HepG2 (cell line): ENCODE data around the gene LDLRAD4. TPM values are rescaled to one million over a fixed set of nuclear protein-coding genes. Genes with fewer than 3 reads are reported as not detected.

ENCODE experiments used
- ATAC-seq: fragments of 200-7000 bp; cut with Tn5 transposase; 3 replicates; pipeline ENCODE4 v1.9.1; 2020; ENCODE audit warnings: mild to moderate bottlenecking, moderate library complexity
- BruUV-seq: library from RNA; stranded (reverse); fragments of 400-500 nt; replicated peaks from 2 replicates; lab custom pipeline; 2021; lab: Mats Ljungman, UMichigan
- CTCF ChIA-PET: fragments of 300-600 bp; formaldehyde crosslinking; extraction: SDS; loops from one replicate; lab custom pipeline; 2021; ENCODE audit warnings: low total read pairs, inconsistent platforms, low intra/inter-chr PET ratio; lab: Yijun Ruan, JAX
- POLR2A ChIA-PET: fragments of 350-600 bp; sonication (Branson Sonifier 250); formaldehyde crosslinking; loops from one replicate; lab custom pipeline; 2020; ENCODE audit warnings: antibody characterized with exemption, inconsistent platforms; lab: Yijun Ruan, JAX
- DNase-seq: peaks from one replicate; pipeline ENCODE4 v3.0.0-alpha.2; 2015; ENCODE audit warnings: low spot score
- FAIRE-seq: peaks from 3 replicates; lab custom pipeline; 2011; peaks lifted over from hg19 to GRCh38; lab: Jason Lieb, UNC
- H2AFZ ChIP-seq: one replicate; pipeline ENCODE4 v1.6.1; 2011; ENCODE audit warnings: low read length, inconsistent platforms
- H3K27ac ChIP-seq: fragments of 300-600 bp; 3 replicates; pipeline ENCODE4 v1.8.0; 2011; ENCODE audit warnings: mixed run types, mild to moderate bottlenecking, mixed read lengths, low read length, inconsistent platforms; ENCODE audit not compliant: insufficient read depth; ENCODE audit errors: extremely low read length
- H3K27me3 ChIP-seq, 2 experiments: fragments of 200-600 bp in 1 of 2; 2 replicates in 1 of 2; 3 replicates in 1 of 2; pipeline versions ENCODE4 v1.6.0 to v1.8.0; 2011; ENCODE audit warnings: low read length in 2 of 2, mild to moderate bottlenecking in 2 of 2, moderate library complexity in 2 of 2, inconsistent platforms in 1 of 2; ENCODE audit not compliant: insufficient read depth in 2 of 2, control insufficient read depth in 1 of 2
- H3K36me3 ChIP-seq, 2 experiments: fragments of 200-600 bp in 1 of 2; replicated peaks in 1 of 2; 2 replicates in 1 of 2; 3 replicates in 1 of 2; pipeline versions ENCODE4 v1.5.1 to v1.8.0; 2011; ENCODE audit warnings: low read length in 2 of 2, inconsistent platforms in 1 of 2; ENCODE audit not compliant: insufficient read depth in 2 of 2, control insufficient read depth in 1 of 2
- H3K4me1 ChIP-seq: 2 replicates; pipeline ENCODE4 v1.5.1; 2012; ENCODE audit warnings: low read length, inconsistent platforms; ENCODE audit not compliant: insufficient read depth
- H3K4me2 ChIP-seq: 2 replicates; pipeline ENCODE4 v1.6.0; 2011; ENCODE audit warnings: low read depth, low read length, inconsistent platforms
- H3K4me3 ChIP-seq, 3 experiments: fragments of 200-600 bp in 1 of 3; sonication (generic), shearing (Covaris generic) in 1 of 3; replicated peaks in 1 of 3; 2 replicates each; pipeline ENCODE4 v1.5.1; 2011 to 2016; ENCODE audit warnings: low read length in 3 of 3, inconsistent platforms in 2 of 3, low read depth in 2 of 3, mild to moderate bottlenecking in 2 of 3, control low read depth in 1 of 3, mixed read lengths in 1 of 3; ENCODE audit not compliant: insufficient read depth in 1 of 3
- H3K79me2 ChIP-seq: one replicate; pipeline ENCODE4 v1.6.1; 2011; ENCODE audit warnings: low read length, inconsistent platforms; ENCODE audit not compliant: insufficient read depth
- H3K9ac ChIP-seq: 2 replicates; pipeline ENCODE4 v1.6.0; 2011; ENCODE audit warnings: mild to moderate bottlenecking, low read depth, low read length, inconsistent platforms; ENCODE audit not compliant: insufficient read depth
- H3K9me3 ChIP-seq: 2 replicates; pipeline ENCODE4 v1.5.1; 2012; ENCODE audit warnings: mild to moderate bottlenecking, low read length
- H4K20me1 ChIP-seq: 2 replicates; pipeline ENCODE4 v1.6.0; 2011; ENCODE audit warnings: inconsistent platforms, mild to moderate bottlenecking, low read length, moderate library complexity; ENCODE audit not compliant: insufficient read depth
- CBX2 ChIP-seq, 2 experiments: fragments of 200-600 bp in 1 of 2; sonication (generic); formaldehyde crosslinking in 1 of 2; IDR thresholded peaks; 2 replicates each; pipeline versions ENCODE4 v1.7.0 to v1.8.1; 2018 to 2022; ENCODE audit warnings: low read depth in 2 of 2, low read length in 1 of 2, mild to moderate bottlenecking in 1 of 2, missing genetic modification reagents in 1 of 2
- FOXA3 ChIP-seq: IDR thresholded peaks from 2 replicates; pipeline ENCODE4 v1.6.1; 2016; ENCODE audit warnings: missing genetic modification reagents, missing compliant biosample characterization
- GABPA ChIP-seq, 2 experiments: IDR thresholded peaks; 2 replicates each; pipeline ENCODE4 v1.6.1; 2011 to 2016; ENCODE audit warnings: low read depth in 2 of 2, low read length in 1 of 2, missing biosample characterization in 1 of 2, missing genetic modification characterization in 1 of 2
- GTF2F1 ChIP-seq: fragments of 150-350 bp; IDR thresholded peaks from 2 replicates; pipeline ENCODE4 v1.6.1; 2014; ENCODE audit warnings: low read length
- HDAC2 ChIP-seq: sonication (generic); formaldehyde crosslinking; IDR thresholded peaks from 2 replicates; pipeline ENCODE4 v1.4.0; 2020; ENCODE audit warnings: missing genetic modification reagents
- MAFF ChIP-seq: IDR thresholded peaks from 2 replicates; pipeline ENCODE4 v1.6.1; 2011; ENCODE audit warnings: low read depth, low read length, improper control_type of control experiment
- NR1H2 ChIP-seq: sonication (generic); formaldehyde crosslinking; IDR thresholded peaks from 2 replicates; pipeline ENCODE4 v1.8.1; 2022; ENCODE audit warnings: low read depth, missing genetic modification reagents, borderline replicate concordance
- NR2F1 ChIP-seq, 2 experiments: fragments of 450-650 bp in 1 of 2; formaldehyde crosslinking in 1 of 2; IDR thresholded peaks; 2 replicates each; pipeline versions ENCODE4 v1.5.0 to v1.6.1; 2016 to 2020; ENCODE audit warnings: mild to moderate bottlenecking in 1 of 2, missing compliant biosample characterization in 1 of 2, missing genetic modification reagents in 1 of 2, moderate library complexity in 1 of 2
- PHF21A ChIP-seq: sonication (generic); formaldehyde crosslinking; IDR thresholded peaks from 2 replicates; pipeline ENCODE4 v1.5.0; 2020; ENCODE audit warnings: mild to moderate bottlenecking, missing genetic modification reagents
- RNF2 ChIP-seq: fragments of 450-650 bp; conservative IDR thresholded peaks from 2 replicates; pipeline ENCODE4 v1.6.1; 2016; ENCODE audit warnings: low read depth
- SOX5 ChIP-seq: IDR thresholded peaks from 2 replicates; pipeline ENCODE4 v1.6.1; 2016; ENCODE audit warnings: borderline replicate concordance
- SP140L ChIP-seq: sonication (generic); formaldehyde crosslinking; IDR thresholded peaks from 2 replicates; pipeline ENCODE4 v1.4.0; 2020; ENCODE audit warnings: missing genetic modification reagents, borderline replicate concordance
- TEAD3 ChIP-seq: optimal IDR thresholded peaks from 2 replicates; pipeline ENCODE3; 2016; ENCODE audit warnings: borderline replicate concordance
- ZMYM4 ChIP-seq: sonication (generic); formaldehyde crosslinking; IDR thresholded peaks from 2 replicates; pipeline ENCODE4 v1.8.1; 2023; ENCODE audit warnings: mild to moderate bottlenecking, missing genetic modification reagents
- ZNF143 ChIP-seq: sonication (generic); formaldehyde crosslinking; IDR thresholded peaks from 2 replicates; pipeline ENCODE4 v1.4.0; 2020; ENCODE audit warnings: missing genetic modification reagents
- ZNF354B ChIP-seq: sonication (generic); formaldehyde crosslinking; IDR thresholded peaks from 2 replicates; pipeline ENCODE4 v1.8.0; 2022; ENCODE audit warnings: mild to moderate bottlenecking, missing genetic modification reagents
- ZNF546 ChIP-seq: sonication (generic); formaldehyde crosslinking; conservative IDR thresholded peaks from 2 replicates; pipeline ENCODE4 v1.8.1; 2023; ENCODE audit warnings: mild to moderate bottlenecking, missing genetic modification reagents
- ZSCAN22 ChIP-seq: sonication (generic); formaldehyde crosslinking; IDR thresholded peaks from 2 replicates; pipeline ENCODE4 v1.4.0; 2020; ENCODE audit warnings: mild to moderate bottlenecking, missing genetic modification reagents
- WGBS: methylation state at CpG from one replicate; pipeline ENCODE4 v1.1.6; 2017; ENCODE audit warnings: low lambda C conversion rate; 5-methylcytosine and 5-hydroxymethylcytosine counted together
- in situ Hi-C: cut with HindIII; loops from 2 replicates; pipeline ENCODE4 v1.10.0; 2017; ENCODE audit warnings: low pct_unique_long_range_greater_than_20kb; ENCODE audit not compliant: extremely low pct_ligation_motif_present
- intact Hi-C: fragments of 100-400 bp; cut with micrococcal nuclease; formaldehyde crosslinking; loops from one replicate; pipeline ENCODE4 v1.10.0; 2022; ENCODE audit not compliant: unreplicated experiment
- polyA plus RNA-seq, 8 experiments: library from polyadenylated mRNA; depleted of rRNA in 3 of 8; stranded (reverse) in 7 of 8; unstranded in 1 of 8; fragments of >200 nt; fragmentation: Illumina TruSeq in 4 of 8; extraction: Trizol in 4 of 8; gene quantifications; 2 replicates each; pipeline versions ENCODE4 v1.2.1 to v1.2.3, GENCODE V29; 2011 to 2016; ENCODE audit warnings: low read depth in 4 of 8, missing spikeins in 1 of 8, mixed read lengths in 1 of 8; ENCODE audit not compliant: insufficient read depth in 1 of 8
- total RNA-seq, 5 experiments: library from RNA; depleted of rRNA; stranded (reverse); fragments of >200 nt; fragmentation: Illumina TruSeq; extraction: Trizol; gene quantifications; 2 replicates each; pipeline ENCODE4 v1.2.3, GENCODE V29; 2016; ENCODE audit warnings: low read depth in 1 of 5

The LDLRAD4 gene
- total and polyA plus RNA-seq, 2 of the 13 experiments (the other 11 are each of a cell fraction or from before 2014, with no cell fraction given): 13.6 to 20.9 TPM

- Histone ChIP-seq H3K9me3 (no peaks in the 10 kb centered on the region), H3K4me2 (no peak overlapping the region), H3K4me3 (no peak overlapping the region), H3K79me2 (peaks cover 75% of the 10 kb centered on the region), H2AFZ (no peak overlapping the region), H4K20me1 (peaks cover 22% of the 10 kb centered on the region; the same call in 1 of the 2 replicates), H3K9ac (no peak overlapping the region), H3K36me3 (peaks cover 5% of the 10 kb centered on the region in 2 experiments; a peak in 4 of 5 replicates), H3K27me3 (no peaks in the 10 kb centered on the region), H3K27ac (no peak overlapping the region), H3K4me1 (no peaks in the 10 kb centered on the region)
- in situ Hi-C loops (no loop called here), intact Hi-C loops (no loop called here)
- POLR2A ChIA-PET: no interaction called here
- FAIRE-seq (no peak), DNase-seq (no peak), ATAC-seq (no peak)
- CTCF ChIA-PET: no interaction called here
- TF ChIP-seq NR2F1 (CRISPR knock-in tag; IDR thresholded peaks at IDR 0.05): no peak
- TF ChIP-seq FOXA3 (CRISPR knock-in tag): no peak
- no peak for TF ChIP-seq ZNF143 (CRISPR knock-in tag)
- no peak for TF ChIP-seq ZNF354B (CRISPR knock-in tag)
- TF ChIP-seq ZSCAN22: no peak
- TF ChIP-seq GABPA (IDR thresholded peaks at IDR 0.05; ENCODE audit: low read depth, low read length): no peak
- no peak for TF ChIP-seq GABPA (CRISPR knock-in tag; IDR thresholded peaks at IDR 0.05; ENCODE audit: low read depth)
- TF ChIP-seq GTF2F1: no peak
- TF ChIP-seq RNF2: no peak
- TF ChIP-seq ZNF546 (CRISPR knock-in tag): no peak
- TF ChIP-seq TEAD3 (CRISPR knock-in tag): no peak
- no peak for TF ChIP-seq ZMYM4
- no peak for TF ChIP-seq PHF21A (CRISPR knock-in tag)
- TF ChIP-seq HDAC2 (CRISPR knock-in tag): no peak
- no peak for TF ChIP-seq SOX5 (CRISPR knock-in tag)
- no peak for TF ChIP-seq SP140L (CRISPR knock-in tag)
- TF ChIP-seq NR1H2 (CRISPR knock-in tag): no peak
- no peak for TF ChIP-seq MAFF
- TF ChIP-seq CBX2 (IDR thresholded peaks at IDR 0.05; ENCODE audit: low read depth, low read length): no peak
- no peak for TF ChIP-seq CBX2 (CRISPR knock-in tag; IDR thresholded peaks at IDR 0.05; ENCODE audit: low read depth)
- over 99% methylated on average over 4 of the region's 4 CpGs for WGBS
- BruUV-seq: no TSS peak
These were observed 466.0 kb downstream of the LDLRAD4 start for GRCh38 chr18:13684546-13684945.
